Activated gamma-delta T cell (primary cell): ENCODE data around the gene SMCO4.

ENCODE experiments used
- DNase-seq: peaks from one replicate; lab custom pipeline; 2025; lab: John Stamatoyannopoulos, UW

The SMCO4 gene

DNA sequence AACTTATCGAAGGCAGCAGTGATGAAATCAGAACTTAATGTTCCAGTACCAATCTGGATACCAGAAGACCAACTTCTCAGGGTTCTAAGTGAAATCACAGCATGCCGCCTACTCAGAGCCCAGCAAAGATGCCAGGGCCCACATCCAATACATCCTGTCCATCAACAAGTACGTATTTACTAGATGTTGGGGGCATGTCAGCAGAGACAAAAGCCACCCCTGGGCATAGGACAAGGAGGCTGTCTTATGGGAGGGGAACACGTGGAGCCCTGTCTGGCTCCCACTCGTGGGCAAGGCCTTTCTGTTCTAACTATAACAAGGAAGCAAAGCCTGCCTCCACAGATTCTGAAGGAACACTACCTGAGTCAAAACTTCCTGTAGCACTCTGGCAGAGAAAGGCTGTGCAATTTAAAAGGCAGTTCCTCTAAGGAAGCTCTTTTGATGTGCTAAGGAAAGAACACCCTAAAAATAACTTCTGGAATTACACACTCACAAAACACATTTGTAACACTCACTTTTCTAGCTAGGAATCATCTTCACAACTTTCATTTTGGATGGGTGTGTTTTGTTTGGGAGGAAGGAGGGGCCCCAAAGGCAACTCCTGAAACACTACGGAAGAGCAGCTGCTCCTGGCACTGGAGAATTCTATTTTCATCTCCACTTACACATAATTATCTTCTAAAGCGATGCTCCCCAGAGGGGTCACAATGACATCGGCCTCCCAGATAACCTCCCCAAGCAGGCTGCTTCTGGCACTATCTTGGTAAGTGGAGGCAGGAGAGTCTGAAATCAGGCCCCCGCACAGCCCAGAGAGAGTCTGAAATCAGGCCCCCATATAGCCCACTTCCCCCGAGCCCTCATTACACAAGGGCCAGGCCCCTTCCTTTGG, 14.2 kb downstream of the SMCO4 start:
- DNase-seq = no peak

GRCh38 chr11:93528252-93528651, 14.9 kb downstream of the SMCO4 start:
- no peak for DNase-seq

- no peak for DNase-seq
Observed at GRCh38 chr11:93526641-93527583, 16.3 kb downstream of the SMCO4 start.

DNA sequence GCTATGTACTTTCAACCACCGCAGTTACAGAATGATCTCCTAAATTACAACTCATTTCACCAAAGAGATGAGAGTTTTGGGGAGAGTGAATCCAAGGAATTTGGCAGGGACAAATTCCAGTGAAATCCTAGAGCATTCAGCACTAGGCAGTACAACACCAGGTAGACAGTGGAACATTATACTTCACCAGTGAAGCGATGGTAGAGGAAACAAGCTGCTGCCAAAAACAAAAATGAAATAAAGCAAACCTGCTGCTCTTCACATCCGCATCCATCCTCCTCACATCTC, 16.9 kb downstream of the SMCO4 start:
- DNase-seq = no peak

DNA sequence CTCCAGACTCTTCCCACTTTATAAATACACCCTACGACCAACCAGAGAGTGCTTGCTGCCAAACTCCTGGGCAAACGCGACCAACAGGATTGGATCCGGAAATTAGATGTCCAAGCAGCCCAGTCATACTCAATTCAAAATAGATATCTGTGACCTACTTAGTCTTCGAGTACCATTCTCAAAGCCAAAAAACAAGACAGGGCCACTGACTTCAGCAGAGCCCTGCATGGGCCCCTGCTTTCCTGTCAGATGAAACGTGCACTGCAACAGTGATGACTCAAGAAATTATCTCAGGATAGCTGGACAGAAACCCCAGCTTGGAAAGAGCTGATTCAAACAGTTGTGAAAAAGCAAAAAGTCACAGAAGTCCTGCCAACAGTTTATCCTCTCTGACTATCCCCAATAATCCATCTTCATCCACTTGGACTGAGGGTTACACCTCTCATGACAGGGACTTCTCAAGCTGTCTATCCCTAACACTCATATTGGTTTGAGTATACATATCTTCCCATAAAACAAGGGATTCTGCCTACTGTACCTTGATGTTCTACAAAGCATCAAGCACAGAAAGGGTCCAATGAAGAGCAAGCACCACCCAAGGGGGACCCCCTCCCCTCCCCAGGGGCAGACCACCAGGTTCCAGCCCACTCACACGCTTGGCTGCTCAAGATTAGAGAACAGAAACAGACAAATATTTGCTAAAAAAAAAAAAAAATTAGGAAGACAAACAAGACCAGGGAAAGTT, 17.4 kb downstream of the SMCO4 start:
- DNase-seq = no peak

DNA sequence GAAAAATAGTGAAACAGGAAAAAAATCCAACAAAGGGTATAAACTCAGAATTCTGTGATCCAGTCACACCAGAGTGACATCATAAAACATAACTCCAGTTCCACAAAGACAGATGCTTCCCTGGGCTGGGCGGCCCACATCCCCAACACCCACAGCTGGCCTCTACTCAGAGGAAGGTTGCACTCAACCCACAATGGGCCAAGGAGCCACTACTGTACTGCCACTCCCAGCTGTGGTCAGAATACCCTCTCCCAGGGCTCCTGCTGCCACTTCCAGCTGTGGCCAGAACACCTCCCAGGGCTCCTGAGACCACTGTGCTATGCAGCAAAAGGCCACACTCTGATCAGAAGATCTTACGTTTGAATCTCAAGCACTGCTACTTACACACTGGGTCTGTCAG, 18.3 kb downstream of the SMCO4 start:
- no peak for DNase-seq

DNA sequence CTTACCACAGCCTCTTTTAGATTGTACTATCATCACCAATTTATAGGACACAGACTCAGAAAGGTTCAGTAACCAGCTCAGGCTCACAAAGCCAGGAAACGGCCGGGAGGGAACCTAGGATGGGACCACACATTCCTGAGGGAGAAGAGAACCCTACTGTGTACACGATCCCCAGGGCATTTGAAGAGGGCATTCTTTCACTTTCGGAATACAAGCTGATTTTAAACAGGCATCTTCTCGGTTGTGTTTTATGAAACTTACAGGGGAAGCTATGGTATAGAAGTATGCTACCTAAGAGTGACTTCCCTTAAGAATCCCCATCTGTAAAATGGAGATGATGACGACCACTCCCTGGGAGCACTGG, 19.0 kb downstream of the SMCO4 start:
- no peak for DNase-seq

- no peak for DNase-seq
Observed at GRCh38 chr11:93520726-93521509, 22.3 kb downstream of the SMCO4 start.

- DNase-seq = no peak
Observed at GRCh38 chr11:93519179-93519578, 24.0 kb downstream of the SMCO4 start.

DNA sequence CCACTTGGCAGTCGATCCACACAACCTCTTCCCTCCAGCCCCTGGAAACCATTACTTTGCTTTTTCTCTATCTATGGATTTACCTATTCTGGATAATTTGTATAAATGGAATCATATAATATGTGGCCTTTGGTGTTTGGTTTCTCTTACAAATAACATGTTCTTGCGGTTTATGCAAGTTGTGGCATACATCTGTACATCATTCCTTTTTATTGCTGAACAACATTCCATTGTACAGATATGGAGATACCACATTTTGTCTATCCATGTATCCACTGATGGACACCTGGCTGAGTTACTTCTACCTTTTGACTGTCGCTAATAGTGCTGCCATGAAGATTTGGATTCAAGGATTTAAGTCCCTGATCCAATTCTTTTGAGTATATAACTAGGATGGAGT, 25.1 kb downstream of the SMCO4 start:
- DNase-seq = no peak

DNA sequence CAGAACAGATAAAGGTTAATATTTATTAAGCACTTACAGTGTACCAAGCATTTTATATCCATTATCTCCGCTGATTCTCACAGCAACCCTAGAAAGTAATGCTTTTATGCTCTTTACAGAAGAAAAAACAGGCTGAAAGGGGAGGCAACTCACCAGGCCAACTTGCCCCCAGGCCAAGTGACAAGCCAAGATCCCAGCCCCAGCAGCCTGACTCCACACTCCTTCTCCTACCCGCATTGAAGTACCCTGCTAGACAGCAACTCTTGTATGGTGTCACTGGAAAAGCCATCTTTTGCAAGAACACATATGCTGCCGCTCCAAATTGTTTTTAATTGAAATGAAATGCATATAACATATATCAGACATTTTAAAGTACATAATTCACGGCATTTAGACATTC, 25.6 kb downstream of the SMCO4 start:
- DNase-seq = no peak

DNA sequence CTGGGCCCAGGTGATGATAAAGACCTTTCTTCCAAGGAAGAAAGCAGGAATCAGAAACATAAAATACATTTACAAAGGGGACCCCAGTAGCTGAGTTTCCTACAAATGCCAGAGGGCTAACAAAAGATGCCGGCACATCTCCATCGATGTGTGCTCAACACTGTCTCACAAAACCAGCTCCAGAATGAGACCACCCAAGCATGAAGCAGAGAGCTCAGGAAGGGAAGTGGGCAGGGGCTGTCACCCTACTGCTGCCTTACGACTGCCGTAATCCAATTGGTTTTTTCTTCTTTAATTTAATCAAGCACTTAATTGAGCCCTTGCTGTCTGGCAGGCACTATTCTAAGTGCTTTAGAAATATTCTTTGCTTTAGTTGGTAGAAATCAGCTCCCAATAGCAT, 26.1 kb downstream of the SMCO4 start:
- DNase-seq = no peak

DNA sequence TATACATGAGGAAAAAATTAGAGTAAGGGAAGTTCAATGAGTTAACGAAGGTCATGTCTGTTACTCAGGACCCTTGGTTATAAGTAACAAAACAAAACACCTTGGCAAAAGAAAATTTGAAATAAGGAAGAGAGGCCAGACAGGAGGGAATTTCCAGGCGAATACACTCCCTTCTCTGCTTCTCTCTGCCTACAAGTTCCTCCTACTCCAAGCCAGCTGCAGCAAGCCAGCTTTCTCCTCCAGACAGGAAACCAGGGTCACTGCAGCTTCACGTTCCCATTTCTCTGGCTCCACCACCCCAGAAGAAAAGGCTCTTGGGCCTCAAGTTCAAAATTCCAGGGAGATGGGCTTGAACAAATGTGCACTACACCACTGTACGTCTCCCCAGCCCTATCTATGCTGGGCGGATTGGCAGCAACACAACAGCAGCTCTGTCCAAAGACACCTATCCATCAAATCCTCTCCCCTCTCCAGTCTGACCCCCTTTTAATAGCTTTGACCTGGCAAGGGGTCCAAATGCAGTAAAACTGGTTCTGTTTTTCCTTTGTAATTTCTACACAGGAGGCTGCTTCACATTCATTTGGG, 27.7 kb downstream of the SMCO4 start:
- DNase-seq = no peak

DNA sequence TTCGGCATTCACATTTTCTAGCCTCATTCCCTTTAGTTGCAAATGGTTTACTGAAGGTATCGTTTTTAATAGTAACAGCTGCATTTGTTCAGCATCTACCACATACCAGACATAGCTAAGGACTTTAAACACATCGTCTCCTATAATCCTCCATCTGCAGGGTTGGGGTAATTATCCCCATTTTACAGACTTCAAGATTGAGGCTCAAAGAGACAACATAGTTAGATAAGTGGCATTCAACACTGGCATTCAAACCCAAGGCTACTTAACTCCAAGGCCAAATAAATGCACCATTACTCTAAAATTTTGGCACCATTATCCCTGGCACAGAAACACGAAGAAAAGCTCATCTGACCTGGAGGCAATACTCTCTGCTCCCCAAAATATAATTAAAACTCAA, 28.5 kb downstream of the SMCO4 start:
- DNase-seq = no peak

- no peak for DNase-seq
Observed at GRCh38 chr11:93513772-93514171, 29.4 kb downstream of the SMCO4 start.

GRCh38 chr11:93512949-93513667, 30.1 kb downstream of the SMCO4 start:
- DNase-seq = no peak

- DNase-seq = no peak
Observed at GRCh38 chr11:93512073-93512475, 31.1 kb downstream of the SMCO4 start.

DNA sequence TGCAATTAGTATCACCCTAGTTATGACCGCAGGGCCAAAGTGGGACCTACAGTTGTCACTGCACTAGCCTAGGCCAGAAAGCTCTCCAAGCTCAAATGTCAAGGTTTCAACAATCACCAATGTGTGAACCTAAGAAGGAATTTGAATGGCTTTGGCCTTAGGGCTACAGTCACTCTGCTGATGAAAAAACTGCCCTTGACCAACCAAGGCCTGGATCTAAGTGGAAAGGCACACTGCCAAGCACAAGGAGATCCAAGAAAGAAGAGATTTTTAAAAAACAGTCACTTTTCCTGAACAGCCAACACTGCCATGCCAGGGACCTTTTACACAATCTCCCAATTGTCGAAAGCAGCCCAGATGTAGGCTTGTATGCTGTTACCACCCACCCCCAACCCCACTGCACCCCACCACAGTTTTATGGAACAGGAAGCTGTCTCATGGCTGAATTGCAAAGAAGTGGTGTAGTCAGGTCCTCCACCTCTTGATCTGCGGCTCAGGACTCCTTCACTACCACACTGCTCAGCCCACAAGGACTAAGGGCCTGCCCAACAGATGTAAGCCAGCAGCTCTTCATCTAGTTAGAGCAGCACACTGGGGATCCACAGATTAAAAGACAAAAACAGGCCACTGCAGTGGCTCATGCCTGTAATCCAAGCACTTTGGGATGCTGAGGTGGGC, 32.9 kb downstream of the SMCO4 start:
- no peak for DNase-seq

- DNase-seq = no peak
Observed at GRCh38 chr11:93507517-93507916, 35.7 kb downstream of the SMCO4 start.

GRCh38 chr11:93505703-93506102, 37.5 kb downstream of the SMCO4 start:
- DNase-seq = no peak
